ENCODE results near the gene GNA14. TPM values are rescaled to one million over a fixed set of nuclear protein-coding genes. Genes with fewer than 3 reads are reported as not detected.

Gene GNA14
- total RNA-seq, 1 donor from 2014 or later, result 11.0 TPM

DNA sequence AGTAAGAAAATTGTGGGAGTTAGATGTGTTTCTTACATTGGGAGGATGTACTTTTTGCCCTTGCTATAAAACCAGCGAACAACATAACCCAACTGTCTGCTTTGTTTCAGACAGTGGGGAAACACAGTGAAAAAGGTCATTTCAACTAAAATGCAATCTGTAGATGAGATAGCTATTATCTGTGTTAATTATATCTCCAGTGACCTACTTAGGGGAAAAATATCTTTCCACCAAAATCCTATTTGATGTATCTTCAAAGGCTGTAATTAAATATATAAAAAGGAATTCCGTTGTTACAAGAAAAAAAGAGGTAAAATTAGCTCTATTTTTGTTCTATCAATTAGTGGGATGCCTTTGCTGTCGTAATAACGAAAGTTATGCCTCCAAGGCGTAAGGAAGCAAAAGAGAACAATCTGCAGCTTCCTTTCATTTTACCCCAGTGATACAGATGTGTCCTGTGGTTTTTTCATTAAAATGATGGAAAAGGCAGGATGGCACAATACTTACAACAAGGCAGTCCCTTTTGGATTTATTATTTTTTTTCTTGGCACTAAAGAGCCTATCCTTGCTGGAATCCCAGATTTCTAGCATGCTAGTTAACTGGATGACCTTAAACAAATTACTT, 100.9 kb downstream of the GNA14 start:
- no peak for TF ChIP-seq POLR2AphosphoS5 (IDR thresholded peaks at IDR 0.05; ENCODE audit: insufficient read depth in 1 of 2, low read depth in 1 of 2)
- TF ChIP-seq POLR2A (IDR thresholded peaks at IDR 0.05), result no peak
- TF ChIP-seq CTCF (IDR thresholded peaks at IDR 0.05), result no peak
- Histone ChIP-seq H3K27ac (no peak overlapping the region), H3K9me3 (no peaks in the 10 kb centered on the region), H3K36me3 (no peaks in the 10 kb centered on the region), H3K4me1 (no peaks in the 10 kb centered on the region), H3K4me3 (no peak overlapping the region), H3K27me3 (no peaks in the 10 kb centered on the region)
- intact Hi-C loops (cut with DNase I), result no loop called here
- no peak for DNase-seq (ENCODE audit: extremely low spot score in 2 of 2)

DNA sequence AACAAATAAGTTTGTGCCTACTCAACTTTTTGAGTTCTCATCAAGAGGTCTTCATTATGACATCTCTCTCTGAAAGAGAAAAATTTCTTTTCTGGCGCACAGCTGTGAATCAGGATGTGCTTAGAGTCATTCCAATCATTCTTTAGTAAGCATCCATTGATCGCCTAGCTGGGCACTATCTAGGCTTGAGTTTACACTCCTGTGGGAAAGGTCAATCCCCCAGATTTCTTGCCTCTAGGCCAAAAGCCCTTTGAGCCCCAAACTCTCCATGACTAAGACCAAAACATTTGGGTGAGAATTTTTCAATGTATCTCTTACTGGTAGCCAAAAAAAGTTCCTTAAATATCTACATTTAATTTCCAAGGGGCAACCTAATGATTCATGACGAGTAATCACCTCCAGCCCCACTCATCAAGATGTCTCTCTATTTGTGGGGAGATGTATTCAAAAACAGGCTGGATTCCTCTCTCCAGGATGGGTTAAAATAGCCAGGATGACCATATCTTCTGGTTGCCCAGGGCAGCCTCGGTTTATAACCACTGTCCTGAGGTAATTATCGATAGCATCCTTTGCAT, 101.7 kb downstream of the GNA14 start:
- TF ChIP-seq CTCF (IDR thresholded peaks at IDR 0.05) (no peak), POLR2A (IDR thresholded peaks at IDR 0.05) (no peak), POLR2AphosphoS5 (IDR thresholded peaks at IDR 0.05; ENCODE audit: insufficient read depth in 1 of 2, low read depth in 1 of 2) (no peak)
- Histone ChIP-seq H3K9me3 (no peaks in the 10 kb centered on the region), H3K4me1 (no peaks in the 10 kb centered on the region), H3K36me3 (no peaks in the 10 kb centered on the region), H3K27ac (no peak overlapping the region), H3K4me3 (no peak overlapping the region), H3K27me3 (no peaks in the 10 kb centered on the region)
- no peak for DNase-seq (ENCODE audit: extremely low spot score in 2 of 2)
- intact Hi-C loops (cut with DNase I), result no loop called here

GRCh38 chr9:77544546-77544945, 103.6 kb downstream of the GNA14 start:
- intact Hi-C loops (cut with DNase I), result no loop called here
- Histone ChIP-seq H3K4me3 (no peak overlapping the region), H3K9me3 (no peaks in the 10 kb centered on the region), H3K36me3 (no peaks in the 10 kb centered on the region), H3K27me3 (no peaks in the 10 kb centered on the region), H3K4me1 (no peaks in the 10 kb centered on the region), H3K27ac (no peak overlapping the region)
- no peak for TF ChIP-seq CTCF (IDR thresholded peaks at IDR 0.05)
- no peak for TF ChIP-seq POLR2AphosphoS5 (IDR thresholded peaks at IDR 0.05; ENCODE audit: insufficient read depth in 1 of 2, low read depth in 1 of 2)
- no peak for TF ChIP-seq POLR2A (IDR thresholded peaks at IDR 0.05)
- DNase-seq (ENCODE audit: extremely low spot score in 2 of 2), result no peak

DNA sequence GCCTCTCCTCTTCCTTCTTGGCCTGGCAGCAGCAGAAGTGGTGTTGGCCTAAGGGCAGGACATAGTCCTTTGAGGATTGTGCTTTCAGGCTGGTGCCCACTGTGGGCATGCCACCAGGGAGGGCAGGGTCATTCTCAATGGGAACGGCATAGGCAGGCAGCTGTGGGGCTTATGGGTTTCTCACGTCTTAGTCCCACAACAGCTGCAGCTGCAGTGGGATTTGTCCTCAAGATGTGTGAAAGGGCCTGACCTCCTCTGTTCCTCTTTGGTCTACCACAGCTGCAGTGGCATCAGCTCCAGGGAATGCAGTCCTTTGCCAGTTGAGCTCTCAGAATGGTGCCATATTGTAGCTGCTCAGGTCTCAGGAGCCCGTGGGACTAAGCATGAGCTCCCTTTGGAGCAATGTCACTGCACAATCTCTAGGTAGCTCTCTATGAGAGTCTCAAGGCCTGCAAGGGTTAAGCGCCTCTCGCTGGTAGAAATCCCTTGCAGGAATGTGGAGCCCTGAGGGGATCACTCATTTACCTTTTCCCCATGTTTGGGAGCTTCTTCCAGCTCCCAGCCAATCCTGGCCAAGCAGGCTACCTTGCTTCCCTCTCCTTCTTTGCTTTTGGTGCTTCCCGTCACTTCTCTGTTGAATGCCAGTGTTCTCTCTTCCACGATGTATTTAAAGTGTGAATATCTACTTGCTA, 104.8 kb downstream of the GNA14 start:
- intact Hi-C loops (cut with DNase I), result no loop called here
- TF ChIP-seq POLR2AphosphoS5 (IDR thresholded peaks at IDR 0.05; ENCODE audit: insufficient read depth in 1 of 2, low read depth in 1 of 2), result no peak
- TF ChIP-seq POLR2A (IDR thresholded peaks at IDR 0.05), result no peak
- no peak for TF ChIP-seq CTCF (IDR thresholded peaks at IDR 0.05)
- Histone ChIP-seq H3K9me3 (no peaks in the 10 kb centered on the region), H3K4me3 (no peak overlapping the region), H3K4me1 (no peaks in the 10 kb centered on the region), H3K27me3 (no peaks in the 10 kb centered on the region), H3K27ac (no peak overlapping the region), H3K36me3 (no peaks in the 10 kb centered on the region)
- DNase-seq (ENCODE audit: extremely low spot score in 2 of 2), result no peak

DNA sequence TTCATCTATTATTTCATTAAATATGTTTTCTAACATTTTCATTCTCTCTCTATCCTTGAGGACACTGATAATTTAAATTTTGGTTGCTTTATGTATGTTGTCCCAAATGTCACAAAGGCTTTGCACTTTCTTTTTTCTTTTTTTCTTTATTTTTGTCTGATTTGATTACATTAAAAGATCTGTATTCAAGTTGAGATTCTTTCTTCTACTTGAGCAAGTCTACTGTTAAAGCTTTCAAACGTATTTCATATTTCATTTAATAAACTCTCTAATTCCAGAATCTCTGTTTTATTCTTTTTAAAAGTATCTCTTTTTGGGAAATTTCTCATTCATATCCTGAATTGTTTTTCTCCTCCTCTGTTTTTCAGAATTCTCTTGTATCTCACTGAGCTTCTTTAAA, 106.5 kb downstream of the GNA14 start:
- no peaks in the 10 kb centered on the region for H3K4me1 ChIP-seq
- H3K4me3 ChIP-seq, result no peak overlapping the region
- intact Hi-C loops (cut with DNase I), result no loop called here
- H3K9me3 ChIP-seq, result no peaks in the 10 kb centered on the region
- no peaks in the 10 kb centered on the region for H3K27me3 ChIP-seq
- H3K27ac ChIP-seq, result no peak overlapping the region
- H3K36me3 ChIP-seq, result no peaks in the 10 kb centered on the region
- TF ChIP-seq CTCF (IDR thresholded peaks at IDR 0.05), result no peak
- no peak for TF ChIP-seq POLR2AphosphoS5 (IDR thresholded peaks at IDR 0.05; ENCODE audit: insufficient read depth in 1 of 2, low read depth in 1 of 2)
- TF ChIP-seq POLR2A (IDR thresholded peaks at IDR 0.05), result no peak
- DNase-seq (ENCODE audit: extremely low spot score in 2 of 2), result no peak
